ENCODE results near the gene INTS6.

- TF ChIP-seq CTCF (IDR thresholded peaks at IDR 0.05) (no peak), EP300 (IDR thresholded peaks at IDR 0.05) (no peak), POLR2AphosphoS5 (IDR thresholded peaks at IDR 0.05) (no peak), POLR2A (IDR thresholded peaks at IDR 0.05) (no peak)
These were observed 26.3 kb upstream of the INTS6 start for GRCh38 chr13:51479199-51479523.
